ENCODE results near the gene TAF1C. TPM values are rescaled to one million over a fixed set of nuclear protein-coding genes. Genes with fewer than 3 reads are reported as not detected.

Gene TAF1C
- total and polyA plus RNA-seq, 10 of the 15 experiments (the other 5 are each of a cell fraction or from before 2014, with no cell fraction given): 0.98 to 40.1 (median 15.4) TPM

DNA sequence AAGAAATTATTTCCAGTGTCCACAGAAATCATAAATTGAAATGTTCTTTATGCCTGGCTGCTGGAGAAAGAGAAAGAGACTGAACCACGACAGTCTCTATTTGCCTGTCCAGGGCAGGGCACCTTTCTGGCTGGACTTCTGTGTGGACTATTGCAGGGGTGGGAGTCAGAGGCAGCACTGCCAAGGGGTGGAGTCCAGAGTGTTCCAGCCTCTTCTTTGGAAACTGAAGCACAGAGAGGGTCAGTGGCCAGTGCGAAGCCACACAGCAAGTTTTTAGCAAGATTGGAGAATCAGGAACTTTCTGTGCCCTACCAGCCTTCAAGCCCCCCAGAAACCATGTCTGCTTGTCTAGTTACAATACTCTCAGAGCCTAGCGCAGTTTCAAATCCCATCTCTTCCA is 37.7 kb upstream of the TAF1C start:
- Histone ChIP-seq H4K20me1 (ENCODE audit: control insufficient read depth, insufficient read depth) (no peaks in the 10 kb centered on the region), H2AFZ (ENCODE audit: control insufficient read depth, low read depth, low read length) (no peak overlapping the region), H3K36me3 (ENCODE audit: control insufficient read depth in 2 of 2, insufficient read depth in 2 of 2, low read length in 1 of 2) (no peaks in the 10 kb centered on the region), H3K79me2 (ENCODE audit: control insufficient read depth, insufficient read depth, low read length) (no peaks in the 10 kb centered on the region), H3K4me1 (ENCODE audit: control insufficient read depth, insufficient read depth, low read length) (no peaks in the 10 kb centered on the region), H3K4me3 (no peak overlapping the region), H3K27ac (ENCODE audit: control insufficient read depth, insufficient read depth) (no peak overlapping the region), H3K27me3 (replicated peaks in 1 of 2; ENCODE audit: control insufficient read depth in 2 of 2, insufficient read depth in 2 of 2, low read length in 1 of 2) (peaks cover 0 to 1% of the 10 kb centered on the region in 2 experiments; a peak in 2 of 4 replicates), H3K9me3 (replicated peaks; ENCODE audit: control insufficient read depth, insufficient read depth, low read length) (no peaks in the 10 kb centered on the region), H3K9ac (ENCODE audit: control insufficient read depth, insufficient read depth, low read length) (no peak overlapping the region), H3K4me2 (ENCODE audit: control insufficient read depth, insufficient read depth) (no peak overlapping the region)
- BruUV-seq (replicated peaks): no TSS peak
- DNase-seq (ENCODE audit: low read depth, low spot score) (no peak), ATAC-seq (no peak), FAIRE-seq (no peak)
- intact Hi-C loops (cut with micrococcal nuclease; ENCODE audit: unreplicated experiment) (no loop called here), in situ Hi-C loops (cut with MboI) (no loop called here)
- ChIA-PET SMC1A (ENCODE audit: uncharacterized antibody, unreplicated experiment) (interaction anchor here (0.6 kb wide), 1 partner anchor 233 kb away, joined by 3 read pairs; no protein-coding TSS in a partner anchor), RAD21 (ENCODE audit: unreplicated experiment) (no interaction called here), CTCF (no interaction called here), POLR2A (no interaction called here)
- 26% methylated on average over 3 of the region's 3 CpGs for WGBS (ENCODE audit: insufficient coverage, insufficient replicate concordance, low lambda C conversion rate, missing lambda C conversion rate)
- no peak for TF ChIP-seq TAF1 (IDR thresholded peaks at IDR 0.05; ENCODE audit: borderline replicate concordance, low read depth, low read length)
- no peak for TF ChIP-seq POU2F2 (IDR thresholded peaks at IDR 0.05; ENCODE audit: borderline replicate concordance, low read depth, low read length)
- TF ChIP-seq ZNF384 (IDR thresholded peaks at IDR 0.05; ENCODE audit: borderline replicate concordance, low read depth, low read length): no peak
- TF ChIP-seq SUPT20H (IDR thresholded peaks at IDR 0.05; ENCODE audit: borderline replicate concordance, control insufficient read depth, low read depth, low read length): no peak
- no peak for TF ChIP-seq RCOR1 (conservative IDR thresholded peaks at IDR 0.05; ENCODE audit: low read depth, low read length)
- TF ChIP-seq GABPA (IDR thresholded peaks at IDR 0.05; ENCODE audit: low read depth): no peak
- TF ChIP-seq MXI1 (IDR thresholded peaks at IDR 0.05; ENCODE audit: low read depth, low read length): no peak
- TF ChIP-seq, protein P1, sequence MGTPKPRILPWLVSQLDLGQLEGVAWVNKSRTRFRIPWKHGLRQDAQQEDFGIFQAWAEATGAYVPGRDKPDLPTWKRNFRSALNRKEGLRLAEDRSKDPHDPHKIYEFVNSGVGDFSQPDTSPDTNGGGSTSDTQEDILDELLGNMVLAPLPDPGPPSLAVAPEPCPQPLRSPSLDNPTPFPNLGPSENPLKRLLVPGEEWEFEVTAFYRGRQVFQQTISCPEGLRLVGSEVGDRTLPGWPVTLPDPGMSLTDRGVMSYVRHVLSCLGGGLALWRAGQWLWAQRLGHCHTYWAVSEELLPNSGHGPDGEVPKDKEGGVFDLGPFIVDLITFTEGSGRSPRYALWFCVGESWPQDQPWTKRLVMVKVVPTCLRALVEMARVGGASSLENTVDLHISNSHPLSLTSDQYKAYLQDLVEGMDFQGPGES (IDR thresholded peaks at IDR 0.05): no peak
- TF ChIP-seq REST (IDR thresholded peaks at IDR 0.05; ENCODE audit: low read depth, low read length): no peak
- TF ChIP-seq, protein P2, sequence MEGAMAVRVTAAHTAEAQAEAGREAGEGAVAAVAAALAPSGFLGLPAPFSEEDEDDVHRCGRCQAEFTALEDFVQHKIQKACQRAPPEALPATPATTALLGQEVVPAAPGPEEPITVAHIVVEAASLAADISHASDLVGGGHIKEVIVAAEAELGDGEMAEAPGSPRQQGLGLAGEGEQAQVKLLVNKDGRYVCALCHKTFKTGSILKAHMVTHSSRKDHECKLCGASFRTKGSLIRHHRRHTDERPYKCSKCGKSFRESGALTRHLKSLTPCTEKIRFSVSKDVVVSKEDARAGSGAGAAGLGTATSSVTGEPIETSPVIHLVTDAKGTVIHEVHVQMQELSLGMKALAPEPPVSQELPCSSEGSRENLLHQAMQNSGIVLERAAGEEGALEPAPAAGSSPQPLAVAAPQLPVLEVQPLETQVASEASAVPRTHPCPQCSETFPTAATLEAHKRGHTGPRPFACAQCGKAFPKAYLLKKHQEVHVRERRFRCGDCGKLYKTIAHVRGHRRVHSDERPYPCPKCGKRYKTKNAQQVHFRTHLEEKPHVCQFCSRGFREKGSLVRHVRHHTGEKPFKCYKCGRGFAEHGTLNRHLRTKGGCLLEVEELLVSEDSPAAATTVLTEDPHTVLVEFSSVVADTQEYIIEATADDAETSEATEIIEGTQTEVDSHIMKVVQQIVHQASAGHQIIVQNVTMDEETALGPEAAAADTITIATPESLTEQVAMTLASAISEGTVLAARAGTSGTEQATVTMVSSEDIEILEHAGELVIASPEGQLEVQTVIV (IDR thresholded peaks at IDR 0.05; ENCODE audit: borderline replicate concordance, partially characterized antibody): no peak
- no peak for TF ChIP-seq POLR2AphosphoS2 (IDR thresholded peaks at IDR 0.05; ENCODE audit: low read depth, low read length)
- TF ChIP-seq DPF2 (IDR thresholded peaks at IDR 0.05): no peak
- TF ChIP-seq, protein P3, sequence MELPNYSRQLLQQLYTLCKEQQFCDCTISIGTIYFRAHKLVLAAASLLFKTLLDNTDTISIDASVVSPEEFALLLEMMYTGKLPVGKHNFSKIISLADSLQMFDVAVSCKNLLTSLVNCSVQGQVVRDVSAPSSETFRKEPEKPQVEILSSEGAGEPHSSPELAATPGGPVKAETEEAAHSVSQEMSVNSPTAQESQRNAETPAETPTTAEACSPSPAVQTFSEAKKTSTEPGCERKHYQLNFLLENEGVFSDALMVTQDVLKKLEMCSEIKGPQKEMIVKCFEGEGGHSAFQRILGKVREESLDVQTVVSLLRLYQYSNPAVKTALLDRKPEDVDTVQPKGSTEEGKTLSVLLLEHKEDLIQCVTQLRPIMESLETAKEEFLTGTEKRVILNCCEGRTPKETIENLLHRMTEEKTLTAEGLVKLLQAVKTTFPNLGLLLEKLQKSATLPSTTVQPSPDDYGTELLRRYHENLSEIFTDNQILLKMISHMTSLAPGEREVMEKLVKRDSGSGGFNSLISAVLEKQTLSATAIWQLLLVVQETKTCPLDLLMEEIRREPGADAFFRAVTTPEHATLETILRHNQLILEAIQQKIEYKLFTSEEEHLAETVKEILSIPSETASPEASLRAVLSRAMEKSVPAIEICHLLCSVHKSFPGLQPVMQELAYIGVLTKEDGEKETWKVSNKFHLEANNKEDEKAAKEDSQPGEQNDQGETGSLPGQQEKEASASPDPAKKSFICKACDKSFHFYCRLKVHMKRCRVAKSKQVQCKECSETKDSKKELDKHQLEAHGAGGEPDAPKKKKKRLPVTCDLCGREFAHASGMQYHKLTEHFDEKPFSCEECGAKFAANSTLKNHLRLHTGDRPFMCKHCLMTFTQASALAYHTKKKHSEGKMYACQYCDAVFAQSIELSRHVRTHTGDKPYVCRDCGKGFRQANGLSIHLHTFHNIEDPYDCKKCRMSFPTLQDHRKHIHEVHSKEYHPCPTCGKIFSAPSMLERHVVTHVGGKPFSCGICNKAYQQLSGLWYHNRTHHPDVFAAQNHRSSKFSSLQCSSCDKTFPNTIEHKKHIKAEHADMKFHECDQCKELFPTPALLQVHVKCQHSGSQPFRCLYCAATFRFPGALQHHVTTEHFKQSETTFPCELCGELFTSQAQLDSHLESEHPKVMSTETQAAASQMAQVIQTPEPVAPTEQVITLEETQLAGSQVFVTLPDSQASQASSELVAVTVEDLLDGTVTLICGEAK (IDR thresholded peaks at IDR 0.05; ENCODE audit: borderline replicate concordance): no peak
